HCT116 (cell line): ENCODE data around the gene NCKAP5.

Experiments
- CTCF ChIP-seq, 3 experiments: fragments of 200-600 bp in 1 of 3; sonication (generic) in 1 of 3; IDR thresholded peaks in 2 of 3; conservative IDR thresholded peaks in 1 of 3; 2 replicates each; pipeline ENCODE4 v1.5.1; 2012 to 2017; ENCODE audit warnings: low read depth in 2 of 3, low read length in 2 of 3, antibody characterized with exemption in 1 of 3, borderline replicate concordance in 1 of 3, control low read depth in 1 of 3, mild to moderate bottlenecking in 1 of 3, mixed read lengths in 1 of 3, mixed run types in 1 of 3, moderate library complexity in 1 of 3; ENCODE audit not compliant: insufficient read depth in 1 of 3
- EZH2 ChIP-seq: fragments of 200-600 bp; sonication (generic); IDR thresholded peaks from 2 replicates; pipeline ENCODE4 v1.6.1; 2017; ENCODE audit warnings: antibody characterized with exemption, mixed run types
- JUND ChIP-seq: IDR thresholded peaks from 2 replicates; pipeline ENCODE4 v1.6.1; 2012
- POLR2AphosphoS5 ChIP-seq: IDR thresholded peaks from 2 replicates; pipeline ENCODE4 v1.6.1; 2011; ENCODE audit warnings: mild to moderate bottlenecking, low read depth, low read length, moderate library complexity
- REST ChIP-seq: IDR thresholded peaks from 2 replicates; pipeline ENCODE4 v1.6.1; 2012; ENCODE audit warnings: low read depth
- ZBTB33 ChIP-seq: IDR thresholded peaks from 2 replicates; pipeline ENCODE4 v1.6.1; 2011; ENCODE audit warnings: mild to moderate bottlenecking, low read length, moderate library complexity; ENCODE audit not compliant: insufficient replicate concordance; ENCODE audit errors: extremely low read depth
- ZNF274 ChIP-seq: fragments of 200-500 bp; sonication (Bioruptor generic); IDR thresholded peaks from 2 replicates; pipeline ENCODE4 v1.6.1; 2014; ENCODE audit warnings: mild to moderate bottlenecking, low read depth, low read length, inconsistent platforms

GRCh38 chr2:132825601-132826000 lies 742.7 kb downstream of the NCKAP5 start:
- TF ChIP-seq CTCF (IDR thresholded peaks at IDR 0.05 in 2 of 3, conservative IDR thresholded peaks at IDR 0.05 in 1 of 3; ENCODE audit: borderline replicate concordance in 1 of 3, insufficient read depth in 1 of 3, low read depth in 2 of 3, low read length in 2 of 3), result no peak
- no peak for TF ChIP-seq EZH2
- no peak for TF ChIP-seq ZBTB33
- no peak for TF ChIP-seq JUND
- TF ChIP-seq ZNF274, result no peak
- no peak for TF ChIP-seq REST
- TF ChIP-seq POLR2AphosphoS5, result no peak
